PC-3 (cell line): ENCODE results near the gene AOPEP. TPM values are rescaled to one million over a fixed set of nuclear protein-coding genes. Genes with fewer than 3 reads are reported as not detected.

Source experiments
- ATAC-seq: fragments of 200-7000 bp; cut with Tn5 transposase; 2 replicates; pipeline ENCODE4 v1.9.1; 2020; ENCODE audit warnings: mild to moderate bottlenecking, moderate library complexity
- BruUV-seq: library from RNA; stranded (reverse); fragments of 400-500 nt; replicated peaks from 2 replicates; lab custom pipeline; 2021; lab: Mats Ljungman, UMichigan
- CTCF ChIA-PET: fragments of 300-600 bp; sonication (Branson Sonifier 250); formaldehyde crosslinking; loops from one replicate; lab custom pipeline; 2022; ENCODE audit warnings: antibody characterized with exemption; lab: Charles Lee
- POLR2A ChIA-PET: fragments of 300-600 bp; sonication (Branson Sonifier 250); formaldehyde crosslinking; loops from one replicate; lab custom pipeline; 2022; ENCODE audit warnings: antibody characterized with exemption; ENCODE audit not compliant: unreplicated experiment; lab: Charles Lee
- DNase-seq: peaks from one replicate; pipeline ENCODE4 v3.0.0-alpha.2; 2015
- H2AFZ ChIP-seq: fragments of 300-600 bp; sonication (generic); 2 replicates; pipeline ENCODE4 v1.6.0; 2016; ENCODE audit warnings: antibody characterized with exemption, low read length
- H3F3A ChIP-seq: fragments of 300-600 bp; sonication (generic); one replicate; pipeline ENCODE4 v1.6.0; 2017; ENCODE audit warnings: antibody characterized with exemption, low read length, control low read depth, mild to moderate bottlenecking; ENCODE audit not compliant: unreplicated experiment
- H3K27ac ChIP-seq: fragments of 300-600 bp; sonication (generic); 2 replicates; pipeline ENCODE4 v1.5.1; 2016; ENCODE audit warnings: mild to moderate bottlenecking, low read length
- H3K27me3 ChIP-seq: fragments of 300-600 bp; sonication (generic); 2 replicates; pipeline ENCODE4 v1.6.1; 2016; ENCODE audit warnings: low read length, mixed read lengths
- H3K36me3 ChIP-seq: fragments of 300-600 bp; sonication (generic); 2 replicates; pipeline ENCODE4 v1.6.1; 2016; ENCODE audit warnings: low read depth, mixed run types, low read length, mixed read lengths
- H3K4me1 ChIP-seq: fragments of 300-600 bp; sonication (generic); 2 replicates; pipeline ENCODE4 v1.5.1; 2016; ENCODE audit warnings: low read length; ENCODE audit not compliant: insufficient read depth
- H3K4me2 ChIP-seq: fragments of 300-600 bp; sonication (generic); 2 replicates; pipeline ENCODE4 v1.6.0; 2016; ENCODE audit warnings: low read length
- H3K4me3 ChIP-seq: fragments of 300-600 bp; sonication (generic); 2 replicates; pipeline ENCODE4 v1.5.1; 2016; ENCODE audit warnings: mild to moderate bottlenecking, low read length, mixed read lengths
- H3K79me2 ChIP-seq: fragments of 300-600 bp; sonication (generic); 2 replicates; pipeline ENCODE4 v1.6.1; 2017; ENCODE audit warnings: low read length, mixed read lengths
- H3K9ac ChIP-seq: fragments of 300-600 bp; sonication (generic); 2 replicates; pipeline ENCODE4 v1.6.0; 2016; ENCODE audit warnings: mild to moderate bottlenecking, low read length
- H3K9me2 ChIP-seq: fragments of 300-600 bp; sonication (generic); replicated peaks from 2 replicates; pipeline ENCODE4 v1.6.1; 2016; ENCODE audit warnings: mixed run types, low read length, mixed read lengths
- H3K9me3 ChIP-seq: fragments of 300-600 bp; sonication (generic); 2 replicates; pipeline ENCODE4 v1.6.1; 2016; ENCODE audit warnings: low read length, mixed read lengths
- H4K20me1 ChIP-seq: fragments of 300-600 bp; sonication (generic); 2 replicates; pipeline ENCODE4 v1.6.1; 2016; ENCODE audit warnings: low read length, mixed read lengths
- CTCF ChIP-seq: fragments of 300-600 bp; sonication (generic); conservative IDR thresholded peaks from 2 replicates; pipeline ENCODE4 v1.5.1; 2017; ENCODE audit warnings: antibody characterized with exemption, low read depth, mild to moderate bottlenecking, low read length
- EZH2 ChIP-seq: fragments of 300-600 bp; sonication (generic); IDR thresholded peaks from one replicate; pipeline ENCODE4 v1.6.1; 2017; ENCODE audit warnings: antibody characterized with exemption, mild to moderate bottlenecking, low read length; ENCODE audit not compliant: unreplicated experiment
- EZH2phosphoT487 ChIP-seq: fragments of 300-600 bp; sonication (generic); IDR thresholded peaks from 2 replicates; pipeline ENCODE4 v1.6.1; 2018; ENCODE audit warnings: mild to moderate bottlenecking, antibody characterized with exemption, low read length, borderline replicate concordance
- intact Hi-C: fragments of 100-400 bp; cut with micrococcal nuclease; formaldehyde crosslinking; loops from 2 replicates; pipeline ENCODE4 v1.9.0; 2023
- total RNA-seq: library from RNA; depleted of rRNA; stranded (reverse); fragments of >200 nt; gene quantifications from 2 replicates; pipeline ENCODE4 v1.2.3, GENCODE V29; 2014

The AOPEP gene
- total RNA-seq, 1 experiment from 2014 or later, result 23.1 TPM

- peak overlapping the region; percentile 66 for H3K9ac ChIP-seq
- H3K4me3 ChIP-seq, result peak overlapping the region; percentile 10; the same call in 1 of the 2 replicates
Measured at GRCh38 chr9:95022657-95023056, 296.2 kb downstream of the AOPEP start.

DNA sequence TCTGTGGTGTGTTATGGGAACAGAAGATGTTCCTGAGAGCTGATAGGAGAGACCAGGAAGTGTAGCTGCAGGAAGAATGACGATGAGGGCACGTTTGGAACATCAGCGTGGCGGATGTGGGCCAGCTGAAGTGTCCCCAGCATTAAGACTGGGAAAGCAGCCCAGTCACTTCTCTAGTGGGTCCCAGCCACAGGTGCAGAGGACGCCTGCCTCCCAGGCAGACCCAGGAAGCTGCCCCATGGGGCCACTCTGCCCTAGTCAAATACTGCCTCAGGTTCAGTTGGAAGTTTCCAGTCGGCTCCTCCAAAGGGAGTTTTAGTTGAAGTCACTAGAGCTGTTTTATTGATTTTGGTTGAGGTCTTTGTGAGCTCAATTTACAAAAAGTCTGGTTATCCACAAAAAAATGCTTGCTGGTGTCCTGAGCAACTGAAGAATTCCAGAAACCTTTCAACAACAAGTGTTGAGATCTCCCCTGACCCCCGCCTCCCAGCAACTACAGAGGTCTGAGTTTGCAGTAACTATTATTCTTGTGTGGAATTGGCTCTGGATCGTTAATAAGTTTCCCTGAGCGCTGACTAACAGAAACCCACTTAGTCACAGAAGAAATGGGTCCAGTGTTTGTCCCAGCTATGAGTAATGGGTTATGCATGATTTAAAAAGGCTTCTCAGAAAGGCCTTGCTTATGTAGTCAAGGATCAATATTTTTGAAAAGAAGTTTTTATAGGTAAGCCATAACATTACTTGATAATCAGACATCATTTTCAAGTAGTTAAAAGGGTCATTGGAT, 296.9 kb downstream of the AOPEP start:
- peaks cover 78% of the 10 kb centered on the region for H3K79me2 ChIP-seq
- peak overlapping the region; percentile 13; the same call in 1 of the 2 replicates for H2AFZ ChIP-seq
- ATAC-seq (peak; percentile 91), DNase-seq (peak; percentile 87)
- intact Hi-C loops, result no loop called here
- no peaks in the 10 kb centered on the region for H3K27me3 ChIP-seq
- no TSS peak for BruUV-seq
- H3K9me2 ChIP-seq, result no peaks in the 10 kb centered on the region
- no peaks in the 10 kb centered on the region for H4K20me1 ChIP-seq
- H3K4me1 ChIP-seq, result peaks cover 52% of the 10 kb centered on the region
- H3K9ac ChIP-seq, result peak overlapping the region; percentile 81
- no peaks in the 10 kb centered on the region for H3K9me3 ChIP-seq
- peaks cover 12% of the 10 kb centered on the region for H3F3A ChIP-seq
- peak overlapping the region; percentile 98 for H3K27ac ChIP-seq
- H3K4me3 ChIP-seq, result peak overlapping the region; percentile 12; the same call in 1 of the 2 replicates
- POLR2A ChIA-PET, result interaction anchor here (0.5 to 0.7 kb wide), 2 partner anchors 43 to 482 kb away, joined by 3 read pairs; no protein-coding TSS in a partner anchor
- CTCF ChIA-PET, result no interaction called here
- H3K4me2 ChIP-seq, result peak overlapping the region; percentile 71
- no peak for TF ChIP-seq EZH2
- no peak for TF ChIP-seq EZH2phosphoT487
- TF ChIP-seq CTCF, result no peak
- H3K36me3 ChIP-seq, result peaks cover 17% of the 10 kb centered on the region

More at GRCh38 chr9:95022657-95023056, 296.2 kb downstream of the AOPEP start:
- Histone ChIP-seq H3K36me3 (peaks cover 17% of the 10 kb centered on the region), H2AFZ (no peak overlapping the region), H3F3A (peaks cover 12% of the 10 kb centered on the region), H3K9me2 (no peaks in the 10 kb centered on the region), H4K20me1 (no peaks in the 10 kb centered on the region), H3K27ac (peak overlapping the region; percentile 98), H3K27me3 (no peaks in the 10 kb centered on the region), H3K79me2 (peaks cover 70% of the 10 kb centered on the region), H3K4me1 (peaks cover 57% of the 10 kb centered on the region), H3K4me2 (peak overlapping the region; percentile 64), H3K9me3 (no peaks in the 10 kb centered on the region)
- intact Hi-C loops, result no loop called here
- ATAC-seq, result no peak
- ChIA-PET CTCF (no interaction called here), POLR2A (interaction anchor here (0.6 kb wide), 1 partner anchor 502 kb away, joined by 5 read pairs; no protein-coding TSS in a partner anchor)
- no TSS peak for BruUV-seq
- DNase-seq, result no peak
- no peak for TF ChIP-seq CTCF
- TF ChIP-seq EZH2phosphoT487, result no peak
- no peak for TF ChIP-seq EZH2
